ENCODE measurements around the gene TMF1. TPM values are rescaled to one million over a fixed set of nuclear protein-coding genes. Genes with fewer than 3 reads are reported as not detected.

Gene TMF1
- polyA plus RNA-seq, 1 of the 3 experiments (the other 2 are of a cell fraction), result 3.2 TPM

DNA sequence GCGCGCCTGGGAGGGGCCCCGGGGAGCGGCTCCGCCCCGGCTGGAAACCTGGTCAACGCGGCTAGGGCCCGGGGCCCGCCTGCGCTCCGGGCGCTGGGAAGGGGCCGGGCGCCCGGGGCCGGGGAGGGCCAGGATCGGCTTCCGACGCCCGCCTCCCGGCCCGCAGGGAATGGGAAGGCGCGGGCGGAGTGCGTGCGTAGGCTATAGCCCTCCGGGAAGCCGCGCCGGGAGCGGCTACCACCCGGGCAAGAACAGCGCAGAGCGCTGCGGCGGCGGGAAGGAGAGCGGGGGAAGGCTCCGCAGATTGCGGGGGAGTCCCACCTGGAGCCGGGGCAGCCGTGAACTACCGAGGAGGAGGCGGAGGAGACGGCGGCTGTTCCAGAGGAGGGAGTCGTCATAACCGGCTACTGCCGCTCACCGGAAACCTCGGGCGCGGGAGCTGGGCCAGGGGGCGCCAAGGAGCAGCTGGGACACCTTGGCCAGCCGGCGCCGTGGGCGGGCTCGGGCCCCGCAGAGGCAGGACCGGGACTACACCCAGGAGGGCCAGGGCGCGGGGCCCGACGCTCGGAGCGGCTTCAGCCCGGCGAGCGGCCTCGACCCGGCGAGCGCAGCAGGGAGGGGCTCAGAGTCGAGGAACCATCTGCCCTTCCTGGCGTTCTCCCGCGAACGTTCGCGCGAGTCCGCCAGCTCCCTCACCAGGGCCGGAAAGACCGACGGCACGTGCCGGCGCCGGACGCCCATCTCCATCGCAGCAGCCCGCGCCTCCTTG, 38.7 kb downstream of the TMF1 start, which contains the start of gene EOGT (continued):
- TF ChIP-seq REST (IDR thresholded peaks at IDR 0.05; ENCODE audit: low read depth, low read length) (no peak), TAF1 (IDR thresholded peaks at IDR 0.05; ENCODE audit: borderline replicate concordance, low read depth, low read length) (no peak; the same call in 1 of the 2 replicates), ELF1 (IDR thresholded peaks at IDR 0.05) (0 out of 2 replicates have a peak, but pooled peaks have one; percentile 9), EZH2phosphoT487 (IDR thresholded peaks at IDR 0.05; ENCODE audit: borderline replicate concordance, low read depth) (no peak), FOXJ3 (CRISPR knock-in tag; IDR thresholded peaks at IDR 0.05) (no peak), RXRA (IDR thresholded peaks at IDR 0.05; ENCODE audit: borderline replicate concordance, low read depth) (no peak), YY1 (IDR thresholded peaks at IDR 0.05; ENCODE audit: low read depth) (no peak), RCOR1 (IDR thresholded peaks at IDR 0.05; ENCODE audit: low read length) (no peak), TCF12 (IDR thresholded peaks at IDR 0.05) (no peak), FOSL2 (IDR thresholded peaks at IDR 0.05; ENCODE audit: borderline replicate concordance, low read depth) (no peak)
- TF ChIP-seq, protein P1, sequence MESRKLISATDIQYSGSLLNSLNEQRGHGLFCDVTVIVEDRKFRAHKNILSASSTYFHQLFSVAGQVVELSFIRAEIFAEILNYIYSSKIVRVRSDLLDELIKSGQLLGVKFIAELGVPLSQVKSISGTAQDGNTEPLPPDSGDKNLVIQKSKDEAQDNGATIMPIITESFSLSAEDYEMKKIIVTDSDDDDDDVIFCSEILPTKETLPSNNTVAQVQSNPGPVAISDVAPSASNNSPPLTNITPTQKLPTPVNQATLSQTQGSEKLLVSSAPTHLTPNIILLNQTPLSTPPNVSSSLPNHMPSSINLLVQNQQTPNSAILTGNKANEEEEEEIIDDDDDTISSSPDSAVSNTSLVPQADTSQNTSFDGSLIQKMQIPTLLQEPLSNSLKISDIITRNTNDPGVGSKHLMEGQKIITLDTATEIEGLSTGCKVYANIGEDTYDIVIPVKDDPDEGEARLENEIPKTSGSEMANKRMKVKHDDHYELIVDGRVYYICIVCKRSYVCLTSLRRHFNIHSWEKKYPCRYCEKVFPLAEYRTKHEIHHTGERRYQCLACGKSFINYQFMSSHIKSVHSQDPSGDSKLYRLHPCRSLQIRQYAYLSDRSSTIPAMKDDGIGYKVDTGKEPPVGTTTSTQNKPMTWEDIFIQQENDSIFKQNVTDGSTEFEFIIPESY (IDR thresholded peaks at IDR 0.05; ENCODE audit: borderline replicate concordance, low read depth), result 0 out of 2 replicates have a peak, but pooled peaks have one; percentile 40

DNA sequence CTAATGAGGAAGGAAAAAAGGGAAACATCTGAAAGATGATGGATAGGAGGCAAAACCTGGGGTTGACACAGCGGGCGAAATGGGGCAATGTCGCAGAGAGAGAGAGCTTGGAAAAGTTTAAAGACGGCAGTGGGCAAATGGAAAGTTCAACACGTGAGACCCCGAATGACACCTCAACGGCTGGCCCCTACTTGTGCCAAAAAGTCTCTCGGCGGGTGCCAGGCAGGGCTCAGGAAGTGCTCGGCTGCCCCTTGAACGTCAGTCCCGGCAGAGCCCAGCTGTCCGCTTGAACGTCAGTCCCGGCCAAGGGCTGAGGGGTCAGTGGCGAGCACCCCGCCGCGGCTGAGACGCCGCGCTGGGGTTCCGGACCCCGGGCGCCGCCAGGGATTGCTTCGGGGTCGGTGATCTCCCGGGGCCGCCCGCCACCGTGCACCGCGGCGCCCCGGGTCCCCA, 39.3 kb downstream of the TMF1 start:
- peak; percentile 2; the same call in 1 of the 2 replicates for TF ChIP-seq TCF12 (IDR thresholded peaks at IDR 0.05)
- no peak for TF ChIP-seq MEF2A (IDR thresholded peaks at IDR 0.05; ENCODE audit: borderline replicate concordance, low read depth)
- no peak for TF ChIP-seq IRF3 (IDR thresholded peaks at IDR 0.05; ENCODE audit: low read depth, low read length)
- no peak for TF ChIP-seq RXRA (IDR thresholded peaks at IDR 0.05; ENCODE audit: borderline replicate concordance, low read depth)
- TF ChIP-seq TEAD4 (IDR thresholded peaks at IDR 0.05; ENCODE audit: borderline replicate concordance, insufficient read depth), result no peak
- no peak for TF ChIP-seq REST (IDR thresholded peaks at IDR 0.05; ENCODE audit: low read depth, low read length)
- H4K20me1 ChIP-seq (ENCODE audit: insufficient read depth), result no peaks in the 10 kb centered on the region
- H3K9ac ChIP-seq, result peak overlapping the region; percentile 88
- ChIA-PET CTCF (interaction anchor here (0.6 to 2.4 kb wide), 9 partner anchors 7 to 39 kb away, joined by 3 to 9 read pairs (median 4); partner anchors contain the start of gene TMF1), POLR2A (interaction anchor here (1.0 kb wide), 1 partner anchor 39 kb away, joined by 4 read pairs; the partner anchor contains the start of gene TMF1)
- H3K4me3 ChIP-seq (ENCODE audit: low read depth in 2 of 2, low read length in 1 of 2), result peak overlapping the region; percentile 70 to 71
- H2AFZ ChIP-seq (ENCODE audit: low read depth), result peak overlapping the region; percentile 78
- no peaks in the 10 kb centered on the region for H3K9me3 ChIP-seq
- peak overlapping the region; percentile 80 to 83; a peak in 3 of 4 replicates for H3K27ac ChIP-seq (ENCODE audit: low read depth in 2 of 2, low read length in 1 of 2)
- WGBS (ENCODE audit: low lambda C conversion rate), result 41% methylated on average over 8 of the region's 36 CpGs
- no peaks in the 10 kb centered on the region for H3K27me3 ChIP-seq (ENCODE audit: insufficient read depth)
- peak overlapping the region; percentile 79 for H3K4me2 ChIP-seq
- DNase-seq, result peak; percentile 87
- H3F3A ChIP-seq (replicated peaks; ENCODE audit: insufficient read depth), result peaks cover 9% of the 10 kb centered on the region
- peaks cover 16 to 36% of the 10 kb centered on the region in 2 experiments for H3K36me3 ChIP-seq (replicated peaks in 1 of 2; ENCODE audit: control insufficient read depth in 1 of 2, insufficient read depth in 2 of 2, low read length in 1 of 2)
- peaks cover 10% of the 10 kb centered on the region; the same call in 1 of the 2 replicates for H3K79me2 ChIP-seq (ENCODE audit: insufficient read depth)
- H3K4me1 ChIP-seq (ENCODE audit: control insufficient read depth in 1 of 2, insufficient read depth in 2 of 2, low read depth in 1 of 2, low read length in 1 of 2), result peaks cover 0 to 15% of the 10 kb centered on the region in 2 experiments; a peak in 3 of 4 replicates
- no peaks in the 10 kb centered on the region for H3K9me2 ChIP-seq
